A549 (cell line): ENCODE measurements around the gene CXCL17.

Experiments used
- CEBPB ChIP-seq, 2 experiments: fragments of >200 bp in 1 of 2; sonication (Bioruptor Twin) in 1 of 2; formaldehyde crosslinking in 1 of 2; IDR thresholded peaks; 2 replicates each; pipeline ENCODE4 v1.6.1; 2012 to 2016
- CTCF ChIP-seq: fragments of >200 bp; sonication (Bioruptor Twin); formaldehyde crosslinking; IDR thresholded peaks from 3 replicates; pipeline ENCODE4 v1.5.1; 2016
- ELK1 ChIP-seq: fragments of 150-350 bp; IDR thresholded peaks from 2 replicates; pipeline ENCODE4 v1.6.1; 2014; ENCODE audit warnings: low read depth, mild to moderate bottlenecking, low read length
- EP300 ChIP-seq, 2 experiments: fragments of >200 bp; sonication (Bioruptor Twin); formaldehyde crosslinking; IDR thresholded peaks; 2 replicates in 1 of 2; 3 replicates in 1 of 2; pipeline ENCODE4 v1.6.1; 2016 to 2017
- KDM5A ChIP-seq: fragments of 200-600 bp; sonication (generic); IDR thresholded peaks from 2 replicates; pipeline ENCODE4 v1.6.1; 2016; ENCODE audit warnings: antibody characterized with exemption, mild to moderate bottlenecking
- MYC ChIP-seq: IDR thresholded peaks from 2 replicates; pipeline ENCODE4 v1.6.1; 2012; ENCODE audit warnings: mild to moderate bottlenecking, inconsistent platforms, low read length, improper control_type of control experiment, borderline replicate concordance
- NR3C1 ChIP-seq: fragments of >200 bp; sonication (Bioruptor Twin); formaldehyde crosslinking; IDR thresholded peaks from 3 replicates; pipeline ENCODE4 v1.6.1; 2017
- POLR2A ChIP-seq: IDR thresholded peaks from 2 replicates; pipeline ENCODE4 v1.6.1; 2012; ENCODE audit warnings: mild to moderate bottlenecking, low read length
- SMC3 ChIP-seq: fragments of >200 bp; sonication (Bioruptor Twin); formaldehyde crosslinking; IDR thresholded peaks from 3 replicates; pipeline ENCODE4 v1.6.1; 2018; ENCODE audit warnings: inconsistent platforms

- no peak for TF ChIP-seq ELK1
- no peak for TF ChIP-seq CTCF
- no peak for TF ChIP-seq SMC3
- TF ChIP-seq EP300 (IDR thresholded peaks at IDR 0.05), result no peak
- TF ChIP-seq CEBPB (IDR thresholded peaks at IDR 0.05), result no peak
- TF ChIP-seq MYC, result no peak
- TF ChIP-seq POLR2A, result no peak
- no peak for TF ChIP-seq NR3C1
- no peak for TF ChIP-seq KDM5A
Observed at GRCh38 chr19:42400404-42400803, 42.3 kb downstream of the CXCL17 start.
